HG03159 (cell line): Measurements from ENCODE around the gene POTEH.
"Not testable (repeated sequence)": the region's sequence is repeated elsewhere in the genome, so short reads cannot be mapped to it uniquely, and the experiment has no call there.

Experiments
- ATAC-seq: cut with Tn5 transposase; IDR thresholded peaks from one replicate; pipeline ENCODE4 v1.9.1; 2021; ENCODE audit warnings: mild to moderate bottlenecking, moderate library complexity; ENCODE audit not compliant: unreplicated experiment

Gene POTEH

GRCh38 chr22:15734411-15734810, 44.6 kb downstream of the POTEH start:
- not testable (repeated sequence) for ATAC-seq

GRCh38 chr22:15738157-15738908, 48.5 kb downstream of the POTEH start:
- ATAC-seq: not testable (repeated sequence)

- not testable (repeated sequence) for ATAC-seq
Measured at GRCh38 chr22:15738909-15739391, 49.1 kb downstream of the POTEH start.

- not testable (repeated sequence) for ATAC-seq
Measured at GRCh38 chr22:15747636-15748323, 58.0 kb downstream of the POTEH start.

- not testable (repeated sequence) for ATAC-seq
Measured at GRCh38 chr22:15749181-15749970, 59.5 kb downstream of the POTEH start.

- ATAC-seq: not testable (repeated sequence)
Measured at GRCh38 chr22:15759443-15760097, 69.7 kb downstream of the POTEH start.

GRCh38 chr22:15760388-15761150, 70.7 kb downstream of the POTEH start:
- ATAC-seq: not testable (repeated sequence)

GRCh38 chr22:15761151-15761777, 71.4 kb downstream of the POTEH start:
- ATAC-seq: not testable (repeated sequence)

GRCh38 chr22:15763559-15763958, 73.7 kb downstream of the POTEH start:
- ATAC-seq: not testable (repeated sequence)
